ENCODE results near the gene TMEM82.

The TMEM82 gene

DNA sequence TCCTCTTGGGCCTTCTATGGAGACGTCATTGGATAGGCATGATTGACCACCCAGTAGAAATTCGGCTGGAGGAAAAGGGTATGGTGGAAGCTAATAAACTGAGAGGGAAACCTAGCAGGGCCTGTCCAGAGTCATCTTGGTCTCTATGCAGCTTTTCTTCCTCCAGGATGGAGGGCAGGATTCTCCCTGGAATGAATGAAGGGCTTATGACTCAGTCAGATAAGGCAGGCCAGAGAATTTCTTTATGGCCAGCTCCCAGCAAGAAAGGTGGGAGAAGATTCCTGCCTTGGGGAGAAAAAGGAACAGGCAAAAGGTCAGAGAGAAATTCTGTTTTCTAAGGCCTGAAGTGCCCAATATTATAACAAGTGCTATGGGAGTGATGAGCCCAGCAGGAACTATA lies 33.4 kb downstream of the TMEM82 start:
- in situ Hi-C loops (cut with MboI; ENCODE audit: low sequenced_read_pairs) = no loop called here

GRCh38 chr1:15777909-15778707 lies 35.8 kb downstream of the TMEM82 start:
- in situ Hi-C loops (cut with MboI; ENCODE audit: low sequenced_read_pairs) = no loop called here

- in situ Hi-C loops (cut with MboI; ENCODE audit: low sequenced_read_pairs) = no loop called here
Observed at GRCh38 chr1:15785683-15786082, 43.4 kb downstream of the TMEM82 start.

DNA sequence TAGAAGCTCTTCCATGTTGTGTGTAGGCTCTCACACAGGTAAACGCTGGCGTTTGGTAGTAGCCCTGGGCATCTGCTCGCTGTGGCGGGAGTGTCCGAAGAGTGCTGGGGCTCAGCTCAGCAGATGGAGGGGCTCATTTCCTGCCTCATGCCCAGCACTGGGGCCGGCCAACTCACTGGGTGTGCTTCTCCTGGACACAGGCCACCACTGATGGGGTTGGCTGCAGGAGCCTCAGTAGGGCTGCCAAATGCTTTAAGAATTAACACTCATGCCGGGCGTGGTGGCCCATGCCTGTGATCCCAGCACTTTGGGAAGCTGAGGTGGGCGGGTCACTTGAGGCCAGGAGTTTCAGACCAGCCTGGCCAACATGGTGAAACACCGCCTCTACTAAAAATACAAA lies 44.3 kb downstream of the TMEM82 start:
- in situ Hi-C loops (cut with MboI; ENCODE audit: low sequenced_read_pairs) = no loop called here

DNA sequence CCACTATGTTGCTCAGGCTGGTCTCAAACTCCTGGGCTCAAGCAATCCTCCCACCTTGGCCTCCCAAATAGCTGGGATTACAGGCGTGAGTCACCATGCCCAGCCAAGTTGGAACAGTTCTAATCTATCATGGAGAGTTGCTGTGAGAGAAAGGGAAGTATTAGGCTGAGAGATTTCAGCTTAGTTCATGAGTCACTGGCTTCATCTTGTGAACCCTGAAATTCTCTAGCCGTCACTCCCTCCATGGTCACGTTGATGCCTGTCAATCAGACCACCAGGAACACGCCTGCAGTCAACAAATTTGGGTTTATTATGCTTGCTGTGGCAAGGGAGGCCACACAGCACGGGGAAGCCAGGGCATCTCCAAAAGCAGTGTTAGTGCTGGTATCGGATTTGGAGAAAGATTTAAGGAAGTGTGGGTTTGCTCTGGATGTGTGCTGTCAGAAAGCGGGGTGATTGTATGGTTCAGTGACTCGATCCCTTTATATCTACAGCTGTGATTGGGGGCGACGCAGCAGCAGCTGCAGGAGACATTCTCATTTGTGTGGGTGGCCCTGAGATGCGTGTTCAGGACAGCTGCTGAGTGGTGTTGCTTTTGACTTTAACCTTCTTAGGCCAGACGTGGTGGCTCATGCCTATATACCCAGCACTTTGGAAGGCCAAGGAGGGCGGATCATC lies 46.5 kb downstream of the TMEM82 start:
- in situ Hi-C loops (cut with MboI; ENCODE audit: low sequenced_read_pairs) = no loop called here

- in situ Hi-C loops (cut with MboI; ENCODE audit: low sequenced_read_pairs) = no loop called here
Observed at GRCh38 chr1:15796086-15796462, 53.8 kb downstream of the TMEM82 start.
